ENCODE results near the gene TXLNB.
A peak's percentile ranks its signal among the peaks of the same experiment; 100 is the strongest.
"Not testable (repeated sequence)": the region's sequence is repeated elsewhere in the genome, so short reads cannot be mapped to it uniquely, and the experiment has no call there.

Gene TXLNB

GRCh38 chr6:139265512-139266190 is 26.1 kb downstream of the TXLNB start:
- no peak for DNase-seq

- no peak for DNase-seq
These were observed 29.1 kb downstream of the TXLNB start for GRCh38 chr6:139262519-139263300.

GRCh38 chr6:139257821-139258398 is 33.9 kb downstream of the TXLNB start:
- DNase-seq = no peak

- no peak for DNase-seq
These were observed 34.5 kb downstream of the TXLNB start for GRCh38 chr6:139257291-139257690.

- DNase-seq = peak; percentile 73
These were observed 35.7 kb downstream of the TXLNB start for GRCh38 chr6:139256087-139256486.

- no peak for DNase-seq
These were observed 37.6 kb downstream of the TXLNB start for GRCh38 chr6:139254196-139254595.

- no peak for DNase-seq
These were observed 38.1 kb downstream of the TXLNB start for GRCh38 chr6:139253656-139254055.

GRCh38 chr6:139251691-139252390 is 40.0 kb downstream of the TXLNB start:
- DNase-seq = no peak

GRCh38 chr6:139251045-139251690 is 40.6 kb downstream of the TXLNB start:
- DNase-seq = no peak

- DNase-seq = peak; percentile 47
These were observed 41.3 kb downstream of the TXLNB start for GRCh38 chr6:139250296-139251044.

GRCh38 chr6:139249395-139249794 is 42.4 kb downstream of the TXLNB start:
- DNase-seq = no peak

- DNase-seq = no peak
These were observed 42.9 kb downstream of the TXLNB start for GRCh38 chr6:139248911-139249310.

- no peak for DNase-seq
These were observed 44.2 kb downstream of the TXLNB start for GRCh38 chr6:139247618-139248017.

GRCh38 chr6:139243536-139243935 is 48.3 kb downstream of the TXLNB start:
- no peak for DNase-seq

GRCh38 chr6:139242457-139243240 is 49.1 kb downstream of the TXLNB start:
- no peak for DNase-seq

- peak; percentile 74 for DNase-seq
These were observed 51.4 kb downstream of the TXLNB start for GRCh38 chr6:139240161-139241010.

GRCh38 chr6:139239064-139239463 is 52.7 kb downstream of the TXLNB start:
- DNase-seq = peak; percentile 43

GRCh38 chr6:139236105-139236504 is 55.7 kb downstream of the TXLNB start:
- DNase-seq = no peak

GRCh38 chr6:139235661-139236060 is 56.1 kb downstream of the TXLNB start:
- DNase-seq = no peak

- DNase-seq = not testable (repeated sequence)
These were observed 57.6 kb downstream of the TXLNB start for GRCh38 chr6:139234193-139234592.

All from right hindlimb (tissue), 1 donor.